MCF 10A (cell line): ENCODE results near the gene BCAS3. TPM values are rescaled to one million over a fixed set of nuclear protein-coding genes. Genes with fewer than 3 reads are reported as not detected.

Source experiments
- BruUV-seq: library from RNA; stranded (reverse); fragments of 400-500 nt; replicated peaks from 2 replicates; lab custom pipeline; 2021; lab: Mats Ljungman, UMichigan
- CTCF ChIA-PET: fragments of 300-600 bp; sonication (Branson Sonifier 250); formaldehyde crosslinking; extraction: SDS; loops from one replicate; lab custom pipeline; 2021; ENCODE audit warnings: antibody characterized with exemption, inconsistent platforms; lab: Yijun Ruan, JAX
- POLR2A ChIA-PET: fragments of 300-600, 350-650 bp; sonication (Branson Sonifier 250); formaldehyde crosslinking; extraction: SDS; loops from one replicate; lab custom pipeline; 2020; ENCODE audit warnings: antibody characterized with exemption, inconsistent platforms; lab: Yijun Ruan, JAX
- DNase-seq: peaks from one replicate; pipeline ENCODE4 v3.0.0-alpha.2; 2018; ENCODE audit not compliant: unreplicated experiment
- H3K27ac Mint-ChIP-seq: one replicate; pipeline ENCODE4 v1.8.0; 2022; ENCODE audit warnings: mild to moderate bottlenecking, low read depth, mixed read lengths; ENCODE audit not compliant: unreplicated experiment
- H3K27me3 Mint-ChIP-seq: one replicate; pipeline ENCODE4 v1.8.0; 2022; ENCODE audit warnings: mixed read lengths; ENCODE audit not compliant: insufficient read depth, unreplicated experiment
- H3K36me3 Mint-ChIP-seq: one replicate; pipeline ENCODE4 v1.8.0; 2022; ENCODE audit warnings: mild to moderate bottlenecking, moderate library complexity, mixed read lengths; ENCODE audit not compliant: insufficient read depth, unreplicated experiment
- H3K4me1 Mint-ChIP-seq: one replicate; pipeline ENCODE4 v1.8.0; 2022; ENCODE audit warnings: mixed read lengths; ENCODE audit not compliant: insufficient read depth, unreplicated experiment
- H3K4me3 Mint-ChIP-seq: one replicate; pipeline ENCODE4 v1.8.0; 2022; ENCODE audit warnings: mild to moderate bottlenecking, moderate library complexity, mixed read lengths; ENCODE audit not compliant: unreplicated experiment
- H3K9me3 Mint-ChIP-seq: one replicate; pipeline ENCODE4 v1.8.0; 2022; ENCODE audit warnings: mixed read lengths; ENCODE audit not compliant: unreplicated experiment
- CTCF ChIP-seq: fragments of 200-600 bp; IDR thresholded peaks from one replicate; pipeline ENCODE4 v1.8.0; 2022; ENCODE audit warnings: antibody characterized with exemption, mild to moderate bottlenecking; ENCODE audit not compliant: unreplicated experiment
- intact Hi-C: fragments of 100-400 bp; cut with micrococcal nuclease; formaldehyde crosslinking; loops from 2 replicates; pipeline ENCODE4 v1.14.1; 2022
- total RNA-seq: library from RNA; stranded (reverse); gene quantifications from 2 replicates; pipeline ENCODE4 v1.2.3, GENCODE V29; 2022

The BCAS3 gene
- total RNA-seq, 1 experiment from 2014 or later, result 14.6 TPM

- CTCF ChIA-PET, result interaction anchor here (0.6 kb wide), 1 partner anchor 592 kb away, joined by 4 read pairs; no protein-coding TSS in a partner anchor
- no peaks in the 10 kb centered on the region for H3K27me3 Mint-ChIP-seq
- H3K4me3 Mint-ChIP-seq, result no peak overlapping the region
- peaks cover 11% of the 10 kb centered on the region for H3K4me1 Mint-ChIP-seq
- DNase-seq, result no peak
- no peak for TF ChIP-seq CTCF
- no TSS peak for BruUV-seq
- no peaks in the 10 kb centered on the region for H3K36me3 Mint-ChIP-seq
- H3K27ac Mint-ChIP-seq, result no peak overlapping the region
- POLR2A ChIA-PET, result no interaction called here
- intact Hi-C loops, result no loop called here
- H3K9me3 Mint-ChIP-seq, result no peaks in the 10 kb centered on the region
Observed at GRCh38 chr17:61312406-61313295, 635.0 kb downstream of the BCAS3 start.

- no TSS peak for BruUV-seq
- Mint-ChIP-seq H3K27me3 (no peaks in the 10 kb centered on the region), H3K9me3 (no peaks in the 10 kb centered on the region), H3K4me1 (peaks cover 11% of the 10 kb centered on the region), H3K36me3 (no peaks in the 10 kb centered on the region), H3K4me3 (no peak overlapping the region), H3K27ac (peak overlapping the region; percentile 79)
- TF ChIP-seq CTCF, result no peak
- POLR2A ChIA-PET, result interaction anchor here (0.6 to 1.8 kb wide), 4 partner anchors 9 to 85 kb away, joined by 3 to 4 read pairs (median 4); partner anchors contain the start of gene TBX2
- no peak for DNase-seq
- CTCF ChIA-PET, result interaction anchor here (0.6 to 1.2 kb wide), 4 partner anchors 22 to 593 kb away, joined by 3 to 4 read pairs (median 4); no protein-coding TSS in a partner anchor
- intact Hi-C loops, result no loop called here
Observed at GRCh38 chr17:61313461-61314326, 636.0 kb downstream of the BCAS3 start.

- Mint-ChIP-seq H3K36me3 (no peaks in the 10 kb centered on the region), H3K9me3 (no peaks in the 10 kb centered on the region), H3K4me3 (no peak overlapping the region), H3K4me1 (peaks cover 11% of the 10 kb centered on the region), H3K27me3 (no peaks in the 10 kb centered on the region), H3K27ac (peak overlapping the region; percentile 79)
- intact Hi-C loops, result no loop called here
- ChIA-PET CTCF (interaction anchor here (0.6 to 1.2 kb wide), 3 partner anchors 21 to 46 kb away, joined by 3 to 4 read pairs (median 3); no protein-coding TSS in a partner anchor), POLR2A (interaction anchor here (0.6 to 1.8 kb wide), 4 partner anchors 8 to 85 kb away, joined by 3 to 4 read pairs (median 4); partner anchors contain the start of gene TBX2)
- peak; percentile 43 for DNase-seq
- BruUV-seq, result no TSS peak
- no peak for TF ChIP-seq CTCF
Observed at GRCh38 chr17:61314368-61315078, 636.9 kb downstream of the BCAS3 start.
